Stimulated activated CD8-positive, alpha-beta memory T cell treated with anti-CD3 and anti-CD28 coated beads, Interleukin-4, amount 100 ng/mL, for 4 hours (primary cell): Measurements from ENCODE around the gene KMT2C.
"Not testable (repeated sequence)": the region's sequence is repeated elsewhere in the genome, so short reads cannot be mapped to it uniquely, and the experiment has no call there.

Experiments
- DNase-seq, 2 donors: peaks; one replicate each; pipeline ENCODE4 v3.0.0-alpha.2; 2020; ENCODE audit warnings: low read depth in 2 of 2, low spot score in 1 of 2

Gene KMT2C

DNA sequence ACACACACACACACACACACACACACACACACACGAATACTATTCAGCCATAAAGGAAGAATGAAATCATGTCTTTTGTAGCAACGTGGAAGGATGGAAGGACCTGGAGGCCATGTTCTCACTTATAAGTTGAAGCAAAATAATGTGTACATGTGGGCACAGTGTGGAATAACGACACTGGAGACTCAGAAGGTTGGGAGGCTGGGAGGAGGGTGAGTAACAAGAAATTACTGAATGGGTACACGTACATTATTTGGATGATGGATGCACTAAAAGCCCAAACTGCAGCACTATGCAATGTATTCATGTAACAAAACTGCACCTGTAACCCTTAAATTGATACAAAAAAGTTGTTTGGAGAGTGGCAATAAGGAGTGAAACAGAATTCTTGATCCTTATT, 32.1 kb downstream of the KMT2C start:
- DNase-seq, result no peak

DNA sequence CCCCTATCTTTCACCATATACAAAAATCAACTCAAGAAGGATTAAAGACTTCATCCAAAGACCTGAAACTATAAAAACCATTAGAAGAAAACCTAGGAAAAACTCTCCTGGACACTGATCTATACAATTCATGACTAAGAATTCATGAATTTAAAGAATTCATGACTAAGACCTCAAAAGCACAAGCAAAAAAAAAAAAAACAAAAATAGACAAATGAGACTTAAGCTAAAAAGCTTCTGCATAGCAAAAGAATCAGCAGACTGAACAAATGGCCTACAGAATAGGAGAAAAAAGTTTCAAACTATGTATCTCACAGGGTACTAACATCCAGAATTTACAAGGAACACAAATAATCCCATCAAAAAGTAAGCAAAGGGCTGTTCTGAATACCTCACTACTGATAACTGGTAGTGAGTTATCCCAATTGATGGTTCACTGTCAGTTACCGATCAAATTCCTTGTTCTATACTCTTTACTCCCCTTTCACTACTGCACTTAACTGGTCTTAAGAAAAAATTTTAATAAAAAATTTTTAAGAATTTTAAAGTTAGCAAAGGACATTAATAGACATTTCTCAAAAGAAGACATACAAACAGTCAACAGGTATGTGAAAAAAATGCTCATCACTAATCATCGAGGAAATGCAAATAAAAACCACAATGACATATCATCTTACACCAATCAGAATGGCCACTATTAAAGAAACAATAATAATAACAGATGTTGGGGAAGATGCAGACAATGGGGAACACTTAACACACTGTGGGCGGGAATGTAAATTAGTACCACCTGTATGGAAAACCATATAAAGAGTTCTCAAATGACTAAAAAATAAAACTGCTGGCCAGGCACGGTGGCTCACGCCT, 33.2 kb downstream of the KMT2C start:
- no peak for DNase-seq

DNA sequence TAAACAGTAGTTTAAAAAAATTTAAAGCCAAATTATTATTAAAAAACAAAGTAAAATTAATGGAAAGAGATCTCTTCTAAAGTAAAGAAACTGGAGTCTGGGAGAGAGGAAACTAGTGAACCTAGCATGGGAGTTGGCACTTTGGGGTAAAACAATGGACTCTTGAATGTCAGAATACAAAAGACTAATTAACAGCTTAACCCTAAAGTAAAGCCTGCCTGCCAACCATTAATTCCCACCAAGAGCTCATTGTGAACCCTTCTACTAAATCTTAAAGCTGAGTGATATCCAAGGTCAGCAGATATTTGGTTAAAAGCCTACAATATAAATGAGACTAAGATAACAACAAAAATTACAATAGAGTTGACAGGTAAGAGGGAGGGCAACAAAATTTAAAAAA, 36.5 kb downstream of the KMT2C start:
- DNase-seq, result no peak

DNA sequence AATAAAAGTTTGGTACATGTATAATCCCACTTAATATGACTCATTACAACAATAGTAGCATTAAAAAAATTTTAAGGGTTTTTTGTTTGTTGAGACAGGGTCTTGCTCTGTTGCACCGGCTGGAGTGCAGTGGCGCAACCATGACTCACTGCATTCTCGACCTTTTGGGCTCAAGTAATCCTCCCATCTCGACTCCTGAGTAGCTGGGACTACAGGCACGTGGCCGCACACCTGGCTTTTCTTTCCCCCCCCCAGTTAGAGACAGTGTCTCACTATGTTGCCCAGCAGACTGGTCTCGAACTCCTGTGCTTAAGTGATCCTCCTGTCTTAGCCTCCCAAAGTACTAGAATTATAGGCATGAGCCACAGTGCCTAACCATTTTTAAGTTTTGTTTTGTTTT, 40.7 kb downstream of the KMT2C start:
- DNase-seq, result no peak

DNA sequence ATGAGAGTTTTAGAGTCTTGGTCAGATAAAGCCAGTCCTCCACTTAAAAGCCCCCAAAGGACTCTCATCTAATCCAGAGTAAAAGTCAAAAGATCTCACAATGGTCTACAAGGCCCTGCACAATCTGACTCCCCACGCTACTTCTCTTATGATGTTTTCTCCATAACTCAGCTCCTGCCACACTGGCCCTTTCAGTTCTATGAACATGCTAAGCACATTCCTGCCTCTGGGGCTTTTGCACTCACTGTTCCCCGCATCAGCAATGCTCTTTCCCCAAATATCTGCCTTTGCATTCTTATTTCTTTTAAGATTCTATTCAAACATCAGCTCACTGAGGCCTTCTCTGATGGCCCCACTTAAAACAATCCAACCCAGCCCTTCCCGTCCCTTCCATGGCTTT, 41.6 kb downstream of the KMT2C start:
- DNase-seq, result not testable (repeated sequence)

DNA sequence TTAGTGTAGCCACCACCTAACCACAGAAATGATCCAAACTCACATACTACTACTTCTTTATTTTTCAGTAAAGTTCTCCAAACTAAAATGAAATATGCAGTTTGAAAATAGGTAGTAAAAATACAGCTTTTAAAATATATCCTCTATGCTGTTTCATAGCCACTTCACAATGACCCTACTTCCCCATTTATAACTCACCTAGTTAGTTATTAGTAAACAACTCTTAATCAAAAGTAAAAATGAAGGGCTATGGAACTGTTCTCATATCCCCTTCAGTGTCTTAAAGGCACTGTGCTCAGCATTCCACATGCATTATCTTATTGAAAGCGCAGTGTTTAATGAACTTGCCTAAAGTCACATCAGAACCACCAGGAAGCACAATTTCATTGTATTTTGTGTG, 43.5 kb downstream of the KMT2C start:
- DNase-seq, result no peak

DNA sequence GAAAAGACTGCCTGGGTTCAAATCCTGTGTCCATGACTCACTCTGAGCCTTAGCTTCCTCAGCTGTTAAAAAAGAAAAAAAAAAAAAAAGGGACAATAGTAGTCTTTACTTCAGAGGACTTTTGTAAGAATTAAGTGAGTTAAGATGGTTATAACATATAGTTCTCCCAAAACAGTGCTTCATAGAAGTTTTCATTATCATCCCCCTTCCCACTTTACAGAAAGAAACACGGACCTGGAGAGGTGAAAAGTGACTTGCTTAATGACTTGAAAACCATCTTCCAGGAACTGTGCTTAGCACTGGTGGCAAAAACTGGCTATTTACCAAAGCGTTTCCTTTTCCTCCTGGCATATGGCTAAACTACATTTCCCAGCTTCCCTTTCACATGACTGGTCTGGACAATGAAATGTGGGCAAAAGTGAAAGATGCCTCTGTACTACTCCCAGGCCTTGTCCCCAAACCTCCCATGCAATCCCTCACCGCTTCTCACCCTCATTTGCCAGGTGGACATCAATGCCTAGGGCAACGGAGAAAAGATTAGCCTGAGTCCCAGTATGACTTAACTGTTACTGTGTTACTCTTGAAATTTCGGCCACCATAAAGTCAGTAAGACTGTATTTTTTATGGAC, 49.6 kb downstream of the KMT2C start:
- not testable (repeated sequence) for DNase-seq

DNA sequence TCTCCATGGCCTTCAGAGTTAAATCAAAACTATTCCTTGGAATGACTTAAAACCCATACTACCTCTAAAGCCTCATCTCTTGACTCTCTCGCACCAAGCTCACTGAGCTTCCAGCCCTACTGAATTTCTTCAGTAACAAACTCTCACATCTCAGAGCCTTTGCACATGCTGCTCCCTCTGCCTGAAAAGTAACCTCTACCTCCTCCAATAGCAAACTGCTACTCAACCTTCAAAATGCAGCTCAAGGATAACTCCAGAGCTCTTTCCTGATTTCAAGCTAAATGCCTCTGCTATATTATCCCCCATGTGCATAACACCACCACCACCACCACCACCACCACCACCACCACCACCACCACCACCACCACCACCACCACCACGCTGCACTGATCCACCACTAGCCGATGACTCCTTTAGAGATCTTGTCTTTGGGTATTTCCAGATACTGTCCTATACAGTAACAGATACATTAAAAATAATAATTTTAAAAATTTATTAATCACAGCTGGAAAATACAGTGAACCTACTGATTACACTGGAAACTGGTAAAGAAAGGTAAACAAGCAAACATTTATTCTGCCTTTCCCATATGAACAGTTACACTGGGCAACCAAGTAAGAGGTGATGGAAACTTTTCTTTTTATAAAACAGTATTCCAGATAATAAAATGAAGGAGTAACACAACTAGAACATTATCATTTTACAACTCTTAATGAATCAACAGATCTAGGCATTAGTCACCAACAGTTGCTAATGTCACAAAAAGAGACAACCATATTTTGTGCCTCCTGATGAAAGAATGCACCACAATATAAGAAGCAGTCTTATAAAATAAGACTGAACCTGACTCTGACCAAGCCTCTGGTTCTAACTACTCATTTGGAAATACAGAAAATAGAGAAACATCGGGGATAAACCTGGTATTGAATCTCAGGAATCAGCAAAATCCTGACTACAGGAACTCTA, 51.3 kb downstream of the KMT2C start:
- DNase-seq, result not testable (repeated sequence)

DNA sequence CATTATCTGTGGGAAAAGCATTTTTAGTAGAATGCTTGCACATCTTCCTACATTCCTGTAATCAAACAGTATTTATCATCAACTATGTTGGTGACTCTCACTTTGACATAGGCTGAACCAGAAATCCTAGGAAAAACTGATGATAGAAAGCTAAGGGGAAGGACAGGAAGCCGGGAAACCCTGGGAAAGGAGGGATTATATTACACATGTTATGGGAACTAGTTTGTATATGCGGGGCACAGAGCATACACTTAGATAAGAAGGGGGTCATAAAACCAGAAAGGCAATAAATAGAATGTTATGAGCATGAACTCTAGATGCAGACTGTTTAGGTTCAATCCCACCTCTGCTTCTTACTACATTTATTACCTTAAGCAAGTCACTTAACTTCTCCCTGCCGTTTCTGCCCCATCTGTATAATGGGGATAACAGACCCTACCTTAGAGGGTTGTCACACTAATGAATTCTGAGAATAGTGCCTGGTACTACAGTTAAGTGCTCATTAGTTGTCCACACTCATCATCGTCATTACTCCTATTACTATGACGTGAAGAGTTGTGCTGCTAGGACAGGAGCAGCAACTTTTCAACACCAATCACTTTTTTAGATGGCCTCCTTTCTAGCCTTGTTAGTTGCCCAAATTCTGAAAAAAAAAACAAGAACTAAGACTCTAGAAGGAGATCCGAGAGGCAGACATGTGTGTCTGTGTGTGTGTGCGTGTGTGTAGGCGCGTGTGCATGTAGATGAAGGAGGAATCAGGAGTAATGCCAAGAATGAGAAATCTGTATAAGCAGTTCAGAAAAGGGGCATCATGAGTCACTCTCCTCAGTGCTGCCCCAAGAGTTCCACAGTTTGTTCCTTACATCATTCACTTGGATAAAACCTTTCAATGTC, 52.2 kb downstream of the KMT2C start:
- no peak for DNase-seq

DNA sequence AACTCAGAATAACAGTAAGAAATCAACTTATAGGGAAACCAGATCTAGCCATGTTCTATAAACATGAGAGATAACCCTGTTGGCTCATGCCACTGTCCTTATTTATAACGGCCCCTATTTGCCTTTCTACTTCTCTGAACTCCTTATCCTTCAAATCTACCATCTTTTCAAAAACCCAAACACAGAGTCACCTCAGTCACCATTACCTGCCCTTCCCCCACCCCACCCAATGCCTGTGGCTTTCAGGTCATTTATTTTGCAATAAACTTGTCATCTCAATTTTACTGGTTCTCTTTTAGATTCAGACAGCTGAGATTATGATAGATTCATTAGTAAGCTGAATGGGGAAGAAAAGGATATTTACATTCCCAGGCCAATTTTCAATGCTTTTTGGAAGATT, 53.6 kb downstream of the KMT2C start:
- DNase-seq, result no peak

DNA sequence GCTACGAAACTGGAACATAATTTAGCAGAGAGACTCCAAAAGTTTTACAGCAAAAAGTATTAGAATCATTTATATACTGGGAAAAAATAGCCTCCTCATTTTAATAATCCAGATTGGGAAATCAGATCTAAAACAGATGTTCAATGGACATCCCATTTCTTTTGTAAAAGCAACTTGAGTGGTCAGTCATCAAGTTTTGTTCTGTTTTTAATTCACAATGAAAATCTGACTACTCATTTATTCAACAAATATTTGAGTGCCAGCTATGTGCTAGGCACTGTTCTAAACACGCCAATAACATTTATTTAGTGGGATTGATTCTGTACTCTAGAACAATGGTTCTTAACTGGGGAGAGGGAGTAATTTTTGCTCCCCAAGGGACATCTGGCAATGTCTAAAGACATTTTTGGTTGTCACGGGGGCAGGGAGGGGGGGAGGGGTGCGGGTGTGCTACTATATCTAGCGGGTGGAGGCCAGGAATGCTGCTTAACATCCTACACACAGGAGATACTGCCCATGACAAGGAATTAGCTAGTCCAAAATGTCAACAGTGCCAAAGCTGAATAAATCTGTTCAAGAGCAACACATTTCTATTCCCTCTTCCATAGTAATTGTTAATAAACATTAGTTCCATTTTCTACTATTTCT, 54.7 kb downstream of the KMT2C start:
- DNase-seq, result not testable (repeated sequence)

DNA sequence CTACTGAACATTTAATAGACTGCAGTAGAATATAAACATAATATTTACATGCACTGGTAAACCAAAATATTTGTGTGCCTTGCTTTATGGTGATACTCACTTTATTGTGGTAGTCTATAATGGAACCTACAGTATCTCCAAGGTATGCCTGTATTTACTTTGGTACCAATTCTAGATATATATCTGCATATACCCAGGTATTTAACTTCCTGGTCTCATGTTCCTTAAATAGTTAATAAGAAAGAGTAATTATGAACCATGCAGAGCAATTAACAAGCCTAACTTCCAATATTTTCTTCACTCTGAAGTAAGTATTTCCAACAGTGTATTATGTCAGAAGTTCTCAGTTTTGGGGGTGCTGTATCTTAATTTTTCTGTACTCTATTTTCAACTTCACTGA, 57.3 kb downstream of the KMT2C start:
- not testable (repeated sequence) for DNase-seq

DNA sequence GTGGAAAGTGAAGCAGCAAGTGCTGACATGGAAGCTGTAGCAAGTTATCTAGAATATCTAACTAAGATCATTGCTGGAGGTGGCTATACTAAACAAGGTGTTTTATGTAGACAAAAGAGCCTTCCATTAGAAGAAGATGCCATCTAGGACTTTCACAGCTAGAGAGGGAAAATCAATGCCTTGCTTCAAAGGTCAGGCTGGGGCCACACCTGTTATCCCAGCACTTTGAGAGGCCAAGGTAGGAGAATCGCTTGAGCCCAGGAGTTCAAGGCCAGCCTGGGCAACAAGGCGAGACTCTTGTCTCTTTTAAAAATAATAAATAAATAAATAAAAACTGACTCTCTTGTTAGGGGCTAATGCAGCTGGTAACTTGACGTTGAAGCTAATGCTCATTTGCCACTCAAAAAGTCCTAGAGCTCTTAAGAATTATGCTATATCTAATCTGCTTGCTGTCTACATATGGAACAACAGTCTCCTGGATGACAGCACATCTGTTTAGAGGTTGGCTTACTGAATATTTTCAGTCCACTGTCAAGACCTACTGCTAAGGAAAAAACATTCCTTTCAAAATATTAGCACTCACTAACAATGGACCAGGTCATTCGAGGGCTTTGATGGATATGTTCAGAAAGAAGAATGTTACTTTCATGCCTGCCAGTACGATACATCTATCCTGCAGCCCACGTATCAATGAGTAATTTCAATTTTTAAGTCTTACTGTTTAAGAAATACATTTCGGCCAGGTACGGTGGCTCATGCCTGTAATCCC, 58.9 kb downstream of the KMT2C start:
- DNase-seq, result not testable (repeated sequence)

DNA sequence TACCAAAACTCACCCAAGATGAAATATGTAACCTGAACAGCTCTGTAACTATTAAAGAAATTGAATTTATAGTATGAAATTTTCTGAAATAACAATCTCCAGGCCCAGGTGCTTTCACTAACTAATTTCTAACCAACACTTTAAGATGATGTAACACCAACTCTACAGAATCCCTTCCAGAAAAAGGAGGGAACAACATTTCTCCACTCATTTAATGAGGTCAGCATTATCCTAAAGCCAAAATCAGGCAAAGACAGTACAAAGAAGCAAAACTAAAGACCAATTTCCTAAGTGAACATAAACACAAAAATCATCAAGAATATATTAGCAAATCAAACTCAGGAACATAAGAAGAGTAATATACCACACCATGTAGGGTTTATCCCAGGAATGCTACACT, 65.5 kb downstream of the KMT2C start:
- no peak for DNase-seq

DNA sequence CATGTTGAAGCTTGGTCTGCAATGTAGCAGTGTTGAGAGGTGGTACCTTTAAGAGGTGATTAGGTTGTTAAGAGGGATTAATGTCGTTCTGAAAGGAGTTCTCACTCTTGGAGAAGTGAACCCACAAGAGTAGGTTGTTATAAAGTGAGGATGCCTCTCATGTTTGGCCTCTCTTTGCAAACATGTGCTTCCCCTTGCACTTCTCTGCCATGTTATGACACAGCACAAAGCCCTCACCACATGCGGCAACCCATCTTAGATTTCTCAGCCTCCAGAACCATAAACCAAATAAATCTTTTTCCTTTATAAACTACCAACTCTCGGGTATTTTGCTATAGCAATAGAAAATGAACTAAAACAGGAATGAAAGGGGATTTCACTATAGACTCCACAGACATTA, 66.3 kb downstream of the KMT2C start:
- DNase-seq, result no peak

DNA sequence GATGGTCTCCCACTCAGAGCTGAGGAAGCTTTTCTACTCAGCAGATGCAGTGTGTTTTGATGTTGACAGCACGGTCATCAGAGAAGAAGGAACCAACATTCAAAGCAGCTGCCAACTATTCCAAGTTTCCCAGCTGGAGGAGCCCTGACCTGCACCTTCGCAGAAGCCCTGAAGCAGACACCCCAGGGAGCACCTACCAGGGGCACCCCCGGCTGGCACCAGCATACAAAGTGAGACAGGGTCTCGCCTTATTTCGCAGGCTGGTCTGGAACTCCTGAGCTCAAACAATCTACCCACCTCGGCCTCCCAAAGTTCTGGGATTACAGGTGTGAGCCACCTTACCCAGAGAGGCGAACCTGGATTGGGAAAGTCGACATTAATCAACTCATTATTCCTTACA, 68.6 kb downstream of the KMT2C start:
- DNase-seq, result no peak

DNA sequence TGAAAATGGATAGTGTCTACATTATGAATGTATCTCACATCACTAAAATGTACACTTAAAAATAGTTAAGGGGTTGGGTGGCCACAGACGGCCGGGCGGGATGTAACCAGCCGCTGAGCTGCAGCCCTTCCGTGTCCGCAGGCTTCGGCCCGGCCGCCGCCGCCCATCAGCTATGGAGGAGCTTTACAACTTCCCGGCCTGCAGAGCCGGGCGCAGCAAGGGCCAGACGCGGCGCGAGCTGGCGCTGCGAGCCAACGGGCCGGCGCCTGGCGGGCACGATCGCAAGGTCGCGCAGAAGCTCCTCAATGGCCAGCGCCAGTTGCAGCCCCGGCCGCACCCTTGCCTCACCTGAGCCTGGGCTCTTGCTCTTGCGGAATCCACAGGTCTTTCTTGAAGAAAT, 69.1 kb downstream of the KMT2C start:
- no peak for DNase-seq

DNA sequence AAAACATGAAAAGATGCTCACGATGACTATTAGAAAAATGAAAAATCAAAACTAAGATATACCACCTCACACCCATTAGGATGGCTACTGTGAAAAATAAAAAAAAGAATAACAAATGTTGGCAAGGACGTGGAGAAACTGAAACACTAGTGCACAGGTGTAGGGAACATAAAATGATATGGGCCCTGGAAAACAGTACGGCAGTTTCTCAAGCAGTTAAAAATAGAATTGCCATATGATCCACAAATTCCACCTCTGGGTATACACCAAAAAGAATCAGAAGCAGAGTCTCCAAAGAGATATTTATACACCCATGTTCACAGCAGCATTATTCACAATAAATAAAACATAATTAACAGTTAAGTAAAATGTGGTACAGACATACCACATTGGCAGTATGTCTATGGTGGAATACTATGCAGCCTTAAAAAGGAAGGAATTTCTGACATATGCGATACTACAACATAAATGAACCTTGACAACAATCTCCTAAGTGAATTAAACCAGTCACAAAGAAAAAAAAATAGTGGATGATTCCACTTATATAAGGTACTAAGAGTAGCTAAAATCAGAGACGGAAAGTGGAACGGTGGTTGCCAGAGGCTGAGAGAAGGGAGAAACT, 69.7 kb downstream of the KMT2C start:
- no peak for DNase-seq

DNA sequence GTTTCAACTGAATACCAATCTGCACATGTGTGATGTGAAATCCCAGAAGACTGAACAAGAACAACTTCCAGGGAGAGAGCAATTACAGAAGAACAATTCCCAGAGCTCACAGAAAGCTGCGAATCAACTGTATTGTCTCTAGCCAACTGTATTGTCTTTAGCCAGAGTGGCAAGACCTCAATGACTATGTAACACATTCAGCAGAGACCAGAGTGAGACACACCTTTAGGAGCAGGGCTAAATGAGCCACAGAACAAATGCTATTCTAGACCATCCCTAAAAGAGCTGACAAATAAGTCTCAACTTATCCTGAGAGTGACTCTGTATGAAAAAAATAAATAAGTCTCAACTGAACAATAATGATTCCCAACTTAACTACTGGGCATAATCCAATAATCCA, 72.0 kb downstream of the KMT2C start:
- DNase-seq, result no peak
